ENCODE measurements around the gene HOXA9. TPM values are rescaled to one million over a fixed set of nuclear protein-coding genes. Genes with fewer than 3 reads are reported as not detected.
A peak's percentile ranks its signal among the peaks of the same experiment; 100 is the strongest.

Gene HOXA9
- total RNA-seq, 2 donors from 2014 or later = not detected

GRCh38 chr7:27154901-27155815 lies 10.2 kb downstream of the HOXA9 start:
- H3K27ac Mint-ChIP-seq = peak overlapping the region in 1 of 2 donors; percentile 88
- peaks cover 4 to 10% of the 10 kb centered on the region in 2 donors for H3K36me3 Mint-ChIP-seq
- DNase-seq (ENCODE audit: low spot score in 2 of 2) (peak in 1 of 2 donors; percentile 57), ATAC-seq (peak in 1 of 2 donors; percentile 15)
- no peaks in the 10 kb centered on the region for H3K9me3 Mint-ChIP-seq

GRCh38 chr7:27154369-27154768 lies 11.0 kb downstream of the HOXA9 start:
- ATAC-seq = no peak
- Mint-ChIP-seq H3K27ac (peak overlapping the region in 1 of 2 donors; percentile 47), H3K36me3 (peaks cover 4 to 10% of the 10 kb centered on the region in 2 donors)

GRCh38 chr7:27153526-27153925 lies 11.8 kb downstream of the HOXA9 start:
- H3K9me3 Mint-ChIP-seq = no peaks in the 10 kb centered on the region
- H3K27ac Mint-ChIP-seq = no peak overlapping the region
- H3K36me3 Mint-ChIP-seq = peaks cover 5 to 10% of the 10 kb centered on the region in 2 donors
- no peak for DNase-seq (ENCODE audit: low spot score in 2 of 2)
- no peak for ATAC-seq

More at GRCh38 chr7:27154369-27154768, 11.0 kb downstream of the HOXA9 start:
- peak in 1 of 2 donors; percentile 28 for DNase-seq (ENCODE audit: low spot score in 2 of 2)
- no peaks in the 10 kb centered on the region for H3K9me3 Mint-ChIP-seq

GRCh38 chr7:27152816-27153442 lies 12.4 kb downstream of the HOXA9 start:
- ATAC-seq = no peak
- Mint-ChIP-seq H3K36me3 (peaks cover 10 to 11% of the 10 kb centered on the region in 2 donors), H3K27ac (no peak overlapping the region), H3K9me3 (no peaks in the 10 kb centered on the region)
- DNase-seq (ENCODE audit: low spot score in 2 of 2) = peak in 1 of 2 donors; percentile 42

GRCh38 chr7:27151931-27152815 lies 13.2 kb downstream of the HOXA9 start, which contains the start of gene HOXA3:
Gene HOXA3, minus strand, starts transcription at chr7:27152583. Its CDS starts 41,943 bp downstream, at chr7:27110640.
- no peaks in the 10 kb centered on the region for H3K9me3 Mint-ChIP-seq
- H3K36me3 Mint-ChIP-seq = peaks cover 10 to 12% of the 10 kb centered on the region in 2 donors
- ATAC-seq (no peak), DNase-seq (ENCODE audit: low spot score in 2 of 2) (no peak)
- H3K27ac Mint-ChIP-seq = peak within 1 kb of the TSS in 1 of 2 donors; percentile 89

- H3K36me3 Mint-ChIP-seq = peaks cover 10 to 14% of the 10 kb centered on the region in 2 donors
- no peaks in the 10 kb centered on the region for H3K9me3 Mint-ChIP-seq
- ATAC-seq = no peak
- no peak for DNase-seq (ENCODE audit: low spot score in 2 of 2)
- H3K27ac Mint-ChIP-seq = peak overlapping the region in 1 of 2 donors; percentile 89
Observed at GRCh38 chr7:27151341-27151930, 13.9 kb downstream of the HOXA9 start.

GRCh38 chr7:27150568-27151340 lies 14.6 kb downstream of the HOXA9 start:
- ATAC-seq = peak; percentile 82 to 84
- DNase-seq (ENCODE audit: low spot score in 2 of 2) = peak in 1 of 2 donors; percentile 73
- Mint-ChIP-seq H3K9me3 (no peaks in the 10 kb centered on the region), H3K27ac (no peak overlapping the region), H3K36me3 (peaks cover 10 to 16% of the 10 kb centered on the region in 2 donors)

- H3K27ac Mint-ChIP-seq = no peak overlapping the region
- H3K36me3 Mint-ChIP-seq = peaks cover 10 to 16% of the 10 kb centered on the region in 2 donors
- H3K9me3 Mint-ChIP-seq = no peaks in the 10 kb centered on the region
- peak in 1 of 2 donors; percentile 27 for ATAC-seq
- no peak for DNase-seq (ENCODE audit: low spot score in 2 of 2)
Observed at GRCh38 chr7:27149842-27150567, 15.3 kb downstream of the HOXA9 start.

- H3K27ac Mint-ChIP-seq = no peak overlapping the region
- no peak for DNase-seq (ENCODE audit: low spot score in 2 of 2)
- no peak for ATAC-seq
- H3K36me3 Mint-ChIP-seq = peaks cover 5 to 12% of the 10 kb centered on the region in 2 donors
- H3K9me3 Mint-ChIP-seq = no peaks in the 10 kb centered on the region
Observed at GRCh38 chr7:27148756-27149641, 16.3 kb downstream of the HOXA9 start.

GRCh38 chr7:27148031-27148755 lies 17.1 kb downstream of the HOXA9 start:
- Mint-ChIP-seq H3K27ac (no peak overlapping the region), H3K9me3 (no peaks in the 10 kb centered on the region), H3K36me3 (peaks cover 5 to 12% of the 10 kb centered on the region in 2 donors)
- ATAC-seq (no peak), DNase-seq (ENCODE audit: low spot score in 2 of 2) (no peak)

GRCh38 chr7:27147199-27148030 lies 17.9 kb downstream of the HOXA9 start, which contains the start of gene HOXA6:
Gene HOXA6, minus strand, starts transcription at chr7:27147774. Its CDS starts 25 bp downstream, at chr7:27147749.
- H3K9me3 Mint-ChIP-seq = no peaks in the 10 kb centered on the region
- no peak for DNase-seq (ENCODE audit: low spot score in 2 of 2)
- no peak within 1 kb of the TSS for H3K27ac Mint-ChIP-seq
- no peak for ATAC-seq
- peaks cover 5 to 12% of the 10 kb centered on the region in 2 donors for H3K36me3 Mint-ChIP-seq

GRCh38 chr7:27146491-27147198 lies 18.7 kb downstream of the HOXA9 start:
- H3K36me3 Mint-ChIP-seq = peaks cover 3 to 12% of the 10 kb centered on the region in 2 donors
- H3K9me3 Mint-ChIP-seq = no peaks in the 10 kb centered on the region
- ATAC-seq (no peak), DNase-seq (ENCODE audit: low spot score in 2 of 2) (no peak)
- H3K27ac Mint-ChIP-seq = no peak overlapping the region
